AG04449 (cell line): ENCODE measurements around the gene GLDC.

Experiments used
- CTCF ChIA-PET: fragments of 350-600 bp; formaldehyde crosslinking; extraction: SDS; loops from one replicate; lab custom pipeline; 2021; ENCODE audit warnings: antibody characterized with exemption; lab: Yijun Ruan, JAX
- POLR2A ChIA-PET: fragments of 400-600, 350-600 bp; formaldehyde crosslinking; extraction: SDS; loops from one replicate; lab custom pipeline; 2020; ENCODE audit warnings: antibody characterized with exemption, inconsistent platforms; lab: Yijun Ruan, JAX
- DNase-seq: peaks from one replicate; pipeline ENCODE4 v3.0.0-alpha.2; 2010; ENCODE audit warnings: low read depth, low spot score
- H3K4me3 ChIP-seq: 2 replicates; pipeline ENCODE4 v1.5.1; 2011; ENCODE audit warnings: low read depth, mild to moderate bottlenecking, control low read depth, low read length
- TF ChIP-seq, protein P1 (sequence below): IDR thresholded peaks from one replicate; pipeline ENCODE4 v1.5.1; 2011; ENCODE audit warnings: mild to moderate bottlenecking, moderate library complexity, low read length, control low read depth, inconsistent platforms; ENCODE audit not compliant: insufficient read depth; ENCODE audit errors: missing control alignments

Gene GLDC

DNA sequence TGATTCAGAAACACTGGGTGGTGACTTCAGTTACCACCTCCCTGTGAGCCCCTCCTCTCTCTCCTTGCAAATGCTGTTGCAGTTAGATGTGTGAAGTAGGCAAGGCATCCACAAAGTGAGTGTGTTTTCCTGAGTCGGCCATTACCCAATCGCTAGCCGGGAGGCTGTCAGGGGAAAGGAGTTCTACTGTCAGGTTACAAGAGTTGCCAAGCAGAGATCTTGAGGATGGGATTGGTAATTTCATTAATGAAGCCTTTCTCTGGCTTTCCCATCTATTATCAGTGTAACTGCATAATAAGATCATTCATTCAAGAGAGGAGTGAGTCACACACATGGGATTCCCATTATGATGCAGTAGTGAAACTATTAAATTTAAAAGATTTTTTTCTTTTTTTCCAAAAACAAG, 106.9 kb downstream of the GLDC start:
- ChIA-PET POLR2A (no interaction called here), CTCF (interaction anchor here (0.9 kb wide), 1 partner anchor 28 kb away, joined by 4 read pairs; no protein-coding TSS in a partner anchor)
- no peak for DNase-seq
- H3K4me3 ChIP-seq = no peak overlapping the region
- TF ChIP-seq, protein P1, sequence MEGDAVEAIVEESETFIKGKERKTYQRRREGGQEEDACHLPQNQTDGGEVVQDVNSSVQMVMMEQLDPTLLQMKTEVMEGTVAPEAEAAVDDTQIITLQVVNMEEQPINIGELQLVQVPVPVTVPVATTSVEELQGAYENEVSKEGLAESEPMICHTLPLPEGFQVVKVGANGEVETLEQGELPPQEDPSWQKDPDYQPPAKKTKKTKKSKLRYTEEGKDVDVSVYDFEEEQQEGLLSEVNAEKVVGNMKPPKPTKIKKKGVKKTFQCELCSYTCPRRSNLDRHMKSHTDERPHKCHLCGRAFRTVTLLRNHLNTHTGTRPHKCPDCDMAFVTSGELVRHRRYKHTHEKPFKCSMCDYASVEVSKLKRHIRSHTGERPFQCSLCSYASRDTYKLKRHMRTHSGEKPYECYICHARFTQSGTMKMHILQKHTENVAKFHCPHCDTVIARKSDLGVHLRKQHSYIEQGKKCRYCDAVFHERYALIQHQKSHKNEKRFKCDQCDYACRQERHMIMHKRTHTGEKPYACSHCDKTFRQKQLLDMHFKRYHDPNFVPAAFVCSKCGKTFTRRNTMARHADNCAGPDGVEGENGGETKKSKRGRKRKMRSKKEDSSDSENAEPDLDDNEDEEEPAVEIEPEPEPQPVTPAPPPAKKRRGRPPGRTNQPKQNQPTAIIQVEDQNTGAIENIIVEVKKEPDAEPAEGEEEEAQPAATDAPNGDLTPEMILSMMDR = no peak

DNA sequence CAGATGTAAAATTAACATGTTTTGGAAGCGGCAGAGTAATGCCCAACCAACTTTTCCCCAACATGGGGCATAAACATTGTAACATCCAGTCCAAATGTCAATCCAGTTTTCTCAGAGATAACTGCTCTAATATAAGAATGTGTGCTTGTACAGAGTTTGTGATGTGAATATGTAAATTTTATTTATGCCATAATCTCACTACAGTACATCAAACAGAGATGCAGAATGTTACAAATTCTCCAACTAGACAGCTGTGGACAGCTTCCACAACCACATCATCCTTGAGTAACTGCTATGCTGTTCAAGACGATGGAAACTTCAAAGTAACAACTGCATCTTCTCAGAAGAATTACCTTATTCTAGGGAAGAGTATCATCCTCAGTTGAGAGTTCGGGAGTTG, 109.9 kb downstream of the GLDC start:
- POLR2A ChIA-PET = no interaction called here
- DNase-seq = no peak
- H3K4me3 ChIP-seq = no peak overlapping the region
- TF ChIP-seq, protein P1 = no peak
- CTCF ChIA-PET = no interaction called here

DNA sequence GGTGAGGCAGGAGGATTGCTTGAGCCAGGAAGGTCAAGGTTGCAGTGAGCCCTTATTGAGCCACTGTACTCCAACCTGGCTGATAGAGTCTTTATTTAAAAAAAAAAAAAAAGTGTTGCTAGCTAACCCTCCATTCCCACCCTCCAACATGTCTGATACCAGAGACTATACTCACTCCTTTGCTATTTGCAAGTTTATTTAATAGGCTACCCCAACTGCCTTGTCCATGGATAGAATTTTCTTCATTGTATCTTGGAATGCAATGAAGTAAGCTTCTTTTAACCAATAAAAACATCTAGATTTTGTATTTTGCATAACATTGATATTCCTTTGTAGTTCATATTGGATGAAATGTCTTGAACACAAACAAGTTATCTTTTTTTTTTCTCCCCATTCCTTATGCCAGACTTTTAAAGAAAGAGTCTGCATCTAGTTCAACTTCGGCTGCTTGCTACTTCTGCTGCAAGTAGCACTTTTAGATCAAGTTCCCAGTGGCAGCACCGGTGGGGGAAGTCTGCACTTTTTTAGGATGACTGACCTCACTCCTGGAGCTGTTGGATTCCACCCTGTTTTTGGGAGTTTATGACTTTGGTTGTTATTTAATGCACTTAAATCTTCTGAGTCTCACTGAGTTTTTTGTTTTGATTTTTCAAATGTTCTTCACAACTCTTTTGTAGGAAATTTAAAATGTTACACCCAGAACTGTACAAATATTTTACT, 120.0 kb downstream of the GLDC start:
- TF ChIP-seq, protein P1 = no peak
- H3K4me3 ChIP-seq = no peak overlapping the region
- POLR2A ChIA-PET = interaction anchor here (0.6 kb wide), 2 partner anchors 18 to 333 kb away, joined by 3 to 4 read pairs; no protein-coding TSS in a partner anchor
- peak; percentile 38 for DNase-seq
- CTCF ChIA-PET = interaction anchor here (1.1 kb wide), 1 partner anchor 170 kb away, joined by 3 read pairs; no protein-coding TSS in a partner anchor

DNA sequence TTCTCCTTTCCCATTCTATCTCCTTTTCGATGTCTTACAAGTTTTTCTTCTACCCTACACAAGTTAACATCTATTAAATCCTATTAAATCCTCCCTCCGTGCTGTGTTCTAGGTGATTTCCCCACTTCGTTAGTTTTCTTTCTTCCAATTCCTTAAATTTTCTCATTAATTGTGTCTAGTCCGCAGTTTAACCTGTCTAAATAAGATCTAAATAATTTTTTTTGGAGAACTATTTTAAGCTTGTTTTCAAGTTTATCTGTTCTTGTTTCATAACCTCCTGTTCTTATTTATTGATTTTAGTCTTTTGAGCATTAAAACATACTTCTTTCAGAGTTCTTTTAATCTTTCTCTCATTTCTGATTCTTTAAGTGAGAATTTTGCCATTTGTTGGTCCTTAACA, 123.3 kb downstream of the GLDC start:
- no peak for DNase-seq
- TF ChIP-seq, protein P1 = no peak
- ChIA-PET POLR2A (no interaction called here), CTCF (no interaction called here)
- H3K4me3 ChIP-seq = no peak overlapping the region

DNA sequence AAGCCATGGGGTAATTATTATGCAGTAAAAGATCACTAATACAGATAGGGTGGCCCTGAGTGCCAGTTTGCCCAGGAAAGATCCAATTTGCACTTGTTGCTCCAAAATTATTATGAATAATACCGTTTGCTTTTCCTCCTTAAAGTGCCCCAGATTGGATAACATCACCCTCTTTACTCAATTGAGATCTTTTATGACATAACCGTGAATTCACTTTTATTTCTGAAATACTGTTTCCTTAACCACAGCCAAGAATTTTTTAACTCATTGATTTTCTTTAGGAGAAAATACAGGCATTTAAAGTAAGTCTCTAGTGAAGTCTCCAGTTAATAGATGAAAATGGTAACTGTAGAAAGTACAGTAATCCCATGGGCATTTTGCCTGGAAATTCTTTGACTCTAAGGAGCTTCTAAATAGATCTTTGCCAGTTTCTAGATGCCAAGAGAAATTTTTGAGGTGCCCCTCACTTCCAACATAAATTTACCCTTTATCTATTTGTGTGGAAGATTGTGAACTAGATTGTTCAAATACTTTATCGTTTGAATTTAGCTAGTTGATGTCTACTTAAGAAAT, 133.4 kb downstream of the GLDC start:
- no peak overlapping the region for H3K4me3 ChIP-seq
- TF ChIP-seq, protein P1 = no peak
- ChIA-PET POLR2A (interaction anchor here (1.2 kb wide), 1 partner anchor 41 kb away, joined by 3 read pairs; no protein-coding TSS in a partner anchor), CTCF (interaction anchor here (1.2 to 1.5 kb wide), 3 partner anchors 35 to 157 kb away, joined by 3 read pairs; no protein-coding TSS in a partner anchor)
- peak; percentile 23 for DNase-seq

DNA sequence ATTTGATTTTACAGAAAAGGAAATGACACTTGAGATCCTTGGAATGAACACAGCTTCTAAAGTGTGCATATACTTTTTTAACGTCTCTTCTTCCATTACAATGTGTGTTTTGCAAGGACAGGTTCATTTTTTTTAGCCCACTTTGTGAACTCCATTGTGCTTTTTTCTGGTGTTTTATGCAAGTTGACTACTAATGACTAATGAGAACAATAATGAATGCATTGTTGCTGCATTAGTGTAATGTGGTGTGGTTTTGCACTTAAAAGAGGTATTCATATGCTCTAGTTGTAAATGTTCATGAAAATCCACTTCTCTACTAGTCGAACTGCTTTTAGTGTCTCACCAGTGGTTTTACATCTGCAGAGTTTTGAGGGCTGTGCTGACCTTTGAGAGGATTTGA, 139.0 kb downstream of the GLDC start:
- no peak overlapping the region for H3K4me3 ChIP-seq
- TF ChIP-seq, protein P1 = no peak
- CTCF ChIA-PET = no interaction called here
- no peak for DNase-seq
- POLR2A ChIA-PET = no interaction called here
